Adipose tissue (tissue), 3 donors: ENCODE data around the gene MAGEA3. TPM values are rescaled to one million over a fixed set of nuclear protein-coding genes. Genes with fewer than 3 reads are reported as not detected.
"Not testable (repeated sequence)": the region's sequence is repeated elsewhere in the genome, so short reads cannot be mapped to it uniquely, and the experiment has no call there.

Experiments
- H3K27ac ChIP-seq: one replicate; pipeline ENCODE4 v1.5.1; 2013; ENCODE audit warnings: low read depth, low read length
- WGBS, 3 donors: extraction: QIAGEN DNeasy Blood & Tissue Kit; methylation state at CpG; one replicate each; pipeline ENCODE4 v1.1.7; 2013; 5-methylcytosine and 5-hydroxymethylcytosine counted together
- polyA plus RNA-seq, 3 donors: library from polyadenylated mRNA; stranded (reverse); fragments of 200-250 nt; gene quantifications; one replicate each; pipeline ENCODE4 v1.2.3, GENCODE V29; 2013
- donor health status: healthy with polysubstance abuse.
- donor health status: Bipolar disorder and iron deficiency.
- donor health status: healthy.

MAGEA3 gene
- not detected for polyA plus RNA-seq

- H3K27ac ChIP-seq: not testable (repeated sequence)
- 50 to 95% (median 87%) methylated on average over 2 to 7 of the region's 34 CpGs for WGBS, 3 donors
Observed at GRCh38 chrX:152697952-152698931, at the start of gene MAGEA3. Gene MAGEA3, plus strand, starts transcription at chrX:152698794. Its CDS starts 2,039 bp downstream, at chrX:152700833.

GRCh38 chrX:152652060-152652459 is 46.5 kb upstream of the MAGEA3 start:
- WGBS, 3 donors: 87 to 95% (median 91%) methylated on average over 6 of the region's 6 CpGs
- H3K27ac ChIP-seq: no peak overlapping the region

GRCh38 chrX:152652467-152652866 is 46.1 kb upstream of the MAGEA3 start:
- H3K27ac ChIP-seq: no peak overlapping the region
- WGBS, 3 donors: 86 to 93% (median 92%) methylated on average over 16 of the region's 16 CpGs

GRCh38 chrX:152656087-152656486 is 42.5 kb upstream of the MAGEA3 start:
- 66 to 88% (median 88%) methylated on average over 4 of the region's 4 CpGs for WGBS, 3 donors
- H3K27ac ChIP-seq: no peak overlapping the region

- WGBS, 3 donors: 44 to 85% (median 82%) methylated on average over 7 of the region's 7 CpGs
- H3K27ac ChIP-seq: no peak overlapping the region
Observed at GRCh38 chrX:152656890-152657289, 41.7 kb upstream of the MAGEA3 start.

- WGBS, 3 donors: 43 to 50% (median 48%) methylated on average over 2 of the region's 2 CpGs
- no peak overlapping the region for H3K27ac ChIP-seq
Observed at GRCh38 chrX:152658302-152658701, 40.3 kb upstream of the MAGEA3 start.

- H3K27ac ChIP-seq: no peak overlapping the region
- 39 to 64% (median 58%) methylated on average over 3 to 4 of the region's 4 CpGs for WGBS, 3 donors
Observed at GRCh38 chrX:152663086-152663485, 35.5 kb upstream of the MAGEA3 start.

GRCh38 chrX:152674135-152674534 is 24.5 kb upstream of the MAGEA3 start:
- 71 to 80% (median 77%) methylated on average over 2 of the region's 2 CpGs for WGBS, 3 donors

GRCh38 chrX:152674652-152675051 is 23.9 kb upstream of the MAGEA3 start:
- 79 to 96% (median 87%) methylated on average over 3 of the region's 3 CpGs for WGBS, 3 donors
- not testable (repeated sequence) for H3K27ac ChIP-seq

More at GRCh38 chrX:152674135-152674534, 24.5 kb upstream of the MAGEA3 start:
- H3K27ac ChIP-seq: no peak overlapping the region

- no CpG with 5 or more reads among the region's 3 CpGs for WGBS, 3 donors
- not testable (repeated sequence) for H3K27ac ChIP-seq
Observed at GRCh38 chrX:152681012-152681411, 17.6 kb upstream of the MAGEA3 start.

- not testable (repeated sequence) for H3K27ac ChIP-seq
- 84 to 100% (median 91%) methylated on average over 4 of the region's 5 CpGs for WGBS, 3 donors
Observed at GRCh38 chrX:152700390-152700789, 1.8 kb downstream of the MAGEA3 start.

GRCh38 chrX:152706500-152706899 is 7.9 kb downstream of the MAGEA3 start:
- WGBS, 3 donors: 78 to 88% (median 88%) methylated on average over 2 to 3 of the region's 7 CpGs
- H3K27ac ChIP-seq: not testable (repeated sequence)

GRCh38 chrX:152709173-152709572 is 10.6 kb downstream of the MAGEA3 start, which contains the start of gene CSAG2:
Gene CSAG2, minus strand, starts transcription at chrX:152709273. Its CDS starts 161 bp downstream, at chrX:152709112.
- not testable (repeated sequence) for H3K27ac ChIP-seq
- WGBS, 3 donors: no CpG with 5 or more reads among the region's 2 CpGs

GRCh38 chrX:152713195-152713594 is 14.6 kb downstream of the MAGEA3 start:
- H3K27ac ChIP-seq: not testable (repeated sequence)
- WGBS, 3 donors: no CpG with 5 or more reads among the region's 5 CpGs

GRCh38 chrX:152713815-152714787 is 15.5 kb downstream of the MAGEA3 start, which contains the start of gene MAGEA2B:
Gene MAGEA2B, plus strand, starts transcription at chrX:152714628. Its CDS starts 2,479 bp downstream, at chrX:152717107.
- H3K27ac ChIP-seq: not testable (repeated sequence)
- WGBS, 3 donors: no CpG with 5 or more reads among the region's 35 CpGs

- H3K27ac ChIP-seq: no peak overlapping the region
- 67 to 77% (median 77%) methylated on average over 4 to 7 of the region's 7 CpGs for WGBS, 3 donors
Observed at GRCh38 chrX:152725409-152725808, 26.8 kb downstream of the MAGEA3 start.

GRCh38 chrX:152733261-152733975 is 34.8 kb downstream of the MAGEA3 start, which contains the start of the genes CSAG1 and MAGEA12:
Gene CSAG1, minus strand, starts transcription at chrX:152733721. Its CDS starts 1,261 bp downstream, at chrX:152732460.
Gene MAGEA12, plus strand, starts transcription at chrX:152733757. Its CDS starts 2,405 bp downstream, at chrX:152736162.
- no peak within 1 kb of the TSS for H3K27ac ChIP-seq
- WGBS, 3 donors: 87 to 96% (median 95%) methylated on average over 17 to 18 of the region's 21 CpGs
